Measurements from ENCODE around the gene ANK2.

The ANK2 gene

DNA sequence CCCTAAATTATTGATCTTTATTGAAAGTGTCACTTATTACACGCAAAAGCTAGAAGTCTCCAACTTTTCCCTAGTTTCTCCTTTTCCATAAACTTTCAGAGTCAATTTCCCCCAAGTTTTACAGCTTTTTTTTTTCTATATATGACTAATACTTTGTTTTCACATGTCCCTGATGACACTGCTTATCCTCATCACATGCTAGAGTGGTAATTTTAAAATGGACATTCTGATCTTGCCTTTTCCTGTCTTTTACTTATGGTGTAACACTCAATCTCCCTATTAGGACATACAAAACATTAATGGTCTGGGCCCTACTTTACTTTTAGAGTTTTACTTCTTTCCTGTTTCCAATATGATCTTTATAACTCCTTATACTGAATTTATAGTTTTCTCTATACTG lies 112.6 kb downstream of the ANK2 start:
- no peak for DNase-seq (ENCODE audit: low spot score)
- TF ChIP-seq, protein P1, sequence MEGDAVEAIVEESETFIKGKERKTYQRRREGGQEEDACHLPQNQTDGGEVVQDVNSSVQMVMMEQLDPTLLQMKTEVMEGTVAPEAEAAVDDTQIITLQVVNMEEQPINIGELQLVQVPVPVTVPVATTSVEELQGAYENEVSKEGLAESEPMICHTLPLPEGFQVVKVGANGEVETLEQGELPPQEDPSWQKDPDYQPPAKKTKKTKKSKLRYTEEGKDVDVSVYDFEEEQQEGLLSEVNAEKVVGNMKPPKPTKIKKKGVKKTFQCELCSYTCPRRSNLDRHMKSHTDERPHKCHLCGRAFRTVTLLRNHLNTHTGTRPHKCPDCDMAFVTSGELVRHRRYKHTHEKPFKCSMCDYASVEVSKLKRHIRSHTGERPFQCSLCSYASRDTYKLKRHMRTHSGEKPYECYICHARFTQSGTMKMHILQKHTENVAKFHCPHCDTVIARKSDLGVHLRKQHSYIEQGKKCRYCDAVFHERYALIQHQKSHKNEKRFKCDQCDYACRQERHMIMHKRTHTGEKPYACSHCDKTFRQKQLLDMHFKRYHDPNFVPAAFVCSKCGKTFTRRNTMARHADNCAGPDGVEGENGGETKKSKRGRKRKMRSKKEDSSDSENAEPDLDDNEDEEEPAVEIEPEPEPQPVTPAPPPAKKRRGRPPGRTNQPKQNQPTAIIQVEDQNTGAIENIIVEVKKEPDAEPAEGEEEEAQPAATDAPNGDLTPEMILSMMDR (IDR thresholded peaks at IDR 0.05) = no peak
- Histone ChIP-seq H3K4me3 (no peak overlapping the region), H3K27ac (no peak overlapping the region)

- TF ChIP-seq, protein P1 (IDR thresholded peaks at IDR 0.05) = no peak
- Histone ChIP-seq H3K4me3 (no peak overlapping the region), H3K27ac (no peak overlapping the region)
- no peak for DNase-seq (ENCODE audit: low spot score)
These were observed 119.9 kb downstream of the ANK2 start for GRCh38 chr4:113169368-113169767.

DNA sequence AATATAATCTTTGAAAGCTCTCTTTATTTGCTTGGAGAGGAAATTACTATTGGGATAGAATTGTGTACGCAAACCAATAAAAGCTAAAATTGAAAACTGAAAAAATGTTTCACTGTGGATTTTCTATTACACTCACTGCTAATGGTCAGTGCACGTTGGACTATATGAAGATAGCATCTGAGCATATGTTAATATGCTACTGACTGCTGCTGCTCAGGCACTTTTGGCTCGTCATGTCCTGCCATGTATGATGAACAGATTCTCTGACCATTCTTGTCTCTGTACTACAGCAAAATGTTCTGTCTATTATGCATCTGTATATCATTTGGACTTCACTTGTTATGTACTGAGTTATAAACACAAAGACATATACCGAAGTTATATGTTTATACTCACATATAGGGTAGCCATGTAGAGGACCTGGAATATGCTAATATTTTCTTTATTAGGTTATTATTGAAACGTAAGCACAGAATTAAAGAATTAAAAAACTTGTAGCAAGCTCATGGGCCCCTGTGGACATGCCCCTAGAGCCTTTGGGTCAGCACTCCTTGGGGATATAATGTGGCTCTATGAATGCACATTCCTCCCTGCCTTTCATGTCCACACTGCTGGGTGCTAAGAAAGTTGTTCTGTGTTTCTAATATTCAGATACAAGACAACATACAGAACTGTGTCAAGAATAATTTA lies 120.8 kb downstream of the ANK2 start:
- no peak overlapping the region for H3K27ac ChIP-seq
- DNase-seq (ENCODE audit: low spot score) = no peak
- H3K4me3 ChIP-seq = no peak overlapping the region
- TF ChIP-seq, protein P1 (IDR thresholded peaks at IDR 0.05) = no peak

DNA sequence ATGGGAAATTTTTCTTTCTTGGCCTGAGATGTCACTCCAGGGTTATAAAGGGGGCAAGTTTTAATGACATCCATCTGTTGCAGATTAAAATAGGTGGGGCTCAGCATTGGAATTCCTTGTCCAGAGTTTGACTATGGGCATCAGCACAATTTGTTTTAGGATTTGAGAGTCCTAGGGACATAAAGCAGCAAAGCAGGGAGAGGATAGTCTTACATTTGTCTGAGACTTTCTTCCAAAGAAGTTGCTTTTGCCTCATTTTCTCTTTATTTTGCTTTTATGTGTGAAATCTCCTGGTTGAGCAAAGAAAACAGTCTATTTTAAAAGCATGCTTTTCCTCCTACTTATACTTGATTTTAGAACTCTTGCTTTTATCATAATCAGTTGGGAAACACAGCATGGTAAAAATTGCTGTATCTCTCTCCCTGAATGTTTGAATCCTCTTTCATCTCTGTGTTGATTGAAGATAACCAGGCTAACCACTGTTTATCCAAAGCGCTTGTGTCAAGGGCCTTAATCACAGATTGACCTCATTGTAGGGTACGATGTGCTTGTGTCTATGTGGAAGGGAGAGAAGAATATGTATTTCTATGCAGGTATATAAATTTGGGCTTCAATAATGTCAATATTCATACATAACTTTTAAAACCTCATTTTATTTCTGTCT lies 121.5 kb downstream of the ANK2 start:
- H3K27ac ChIP-seq = no peak overlapping the region
- TF ChIP-seq, protein P1 (IDR thresholded peaks at IDR 0.05) = no peak
- H3K4me3 ChIP-seq = no peak overlapping the region
- no peak for DNase-seq (ENCODE audit: low spot score)

- H3K4me3 ChIP-seq = no peak overlapping the region
- TF ChIP-seq, protein P1 (IDR thresholded peaks at IDR 0.05) = no peak
- DNase-seq (ENCODE audit: low spot score) = no peak
- no peak overlapping the region for H3K27ac ChIP-seq
These were observed 123.8 kb downstream of the ANK2 start for GRCh38 chr4:113173126-113173792.

- H3K27ac ChIP-seq = no peak overlapping the region
- no peak overlapping the region for H3K4me3 ChIP-seq
- TF ChIP-seq, protein P1 (IDR thresholded peaks at IDR 0.05) = no peak
- DNase-seq (ENCODE audit: low spot score) = no peak
These were observed 124.4 kb downstream of the ANK2 start for GRCh38 chr4:113173793-113174264.

Measured in coronary artery (tissue), 2 donors.